ENCODE results near the gene UBB.

UBB gene

GRCh38 chr17:16348586-16348985 lies 32.3 kb upstream of the UBB start:
- H3K9me3 ChIP-seq (ENCODE audit: insufficient read depth, low read depth, low read length), result no peaks in the 10 kb centered on the region
- no peak overlapping the region for H2BK12ac ChIP-seq (ENCODE audit: low read length)
- no peak overlapping the region for H4K8ac ChIP-seq (ENCODE audit: low read depth, low read length)
- no peak overlapping the region for H2AK5ac ChIP-seq (ENCODE audit: low read length)
- no peak overlapping the region for H2BK120ac ChIP-seq (ENCODE audit: insufficient read depth, low read length, poor library complexity)
- no peaks in the 10 kb centered on the region for H3K79me2 ChIP-seq (ENCODE audit: control insufficient read depth, insufficient read depth, low read length, poor library complexity)
- peaks cover 2 to 4% of the 10 kb centered on the region in 2 experiments for H3K36me3 ChIP-seq (ENCODE audit: control insufficient read depth in 1 of 2, insufficient read depth in 2 of 2, low read length in 2 of 2)
- no peak overlapping the region for H3K14ac ChIP-seq (ENCODE audit: low read length)
- H3K9ac ChIP-seq (ENCODE audit: low read length), result no peak overlapping the region
- no peak overlapping the region for H3K23ac ChIP-seq (ENCODE audit: low read length)
- H3K27me3 ChIP-seq (ENCODE audit: insufficient read depth, low read length), result peaks cover 13% of the 10 kb centered on the region
- no peak overlapping the region for H3K4me2 ChIP-seq (ENCODE audit: low read length)
- H3K4ac ChIP-seq (ENCODE audit: low read depth, low read length), result no peak overlapping the region
- WGBS (ENCODE audit: extremely low coverage, insufficient coverage, insufficient read length), result no CpG with 5 or more reads among the region's 6 CpGs
- H3K4me3 ChIP-seq (ENCODE audit: low read depth, low read length), result no peak overlapping the region
- H2BK5ac ChIP-seq (ENCODE audit: low read depth, low read length, poor library complexity), result no peak overlapping the region
- H3K4me1 ChIP-seq (ENCODE audit: control insufficient read depth in 1 of 2, insufficient read depth in 2 of 2, low read length in 2 of 2), result peaks cover 3 to 6% of the 10 kb centered on the region in 2 experiments
- no peak for DNase-seq
- H3K18ac ChIP-seq (ENCODE audit: low read length), result no peak overlapping the region
- H4K91ac ChIP-seq (ENCODE audit: low read depth, low read length), result no peak overlapping the region
- H4K12ac ChIP-seq (ENCODE audit: low read depth, low read length), result no peak overlapping the region
- no peak overlapping the region for H2AFZ ChIP-seq (ENCODE audit: insufficient read depth, low read length, poor library complexity)
- H3K79me1 ChIP-seq (ENCODE audit: low read length), result peaks cover 4% of the 10 kb centered on the region
- no peak overlapping the region for H3K27ac ChIP-seq (ENCODE audit: low read depth, low read length)

- no peak overlapping the region for H3K4ac ChIP-seq (ENCODE audit: low read depth, low read length)
- H4K12ac ChIP-seq (ENCODE audit: low read depth, low read length), result no peak overlapping the region
- H3K27ac ChIP-seq (ENCODE audit: low read depth, low read length), result no peak overlapping the region
- no peak overlapping the region for H2BK12ac ChIP-seq (ENCODE audit: low read length)
- H3K27me3 ChIP-seq (ENCODE audit: insufficient read depth, low read length), result peaks cover 13% of the 10 kb centered on the region
- H4K91ac ChIP-seq (ENCODE audit: low read depth, low read length), result no peak overlapping the region
- no peak overlapping the region for H3K9ac ChIP-seq (ENCODE audit: low read length)
- no peak overlapping the region for H3K4me3 ChIP-seq (ENCODE audit: low read depth, low read length)
- H3K36me3 ChIP-seq (ENCODE audit: control insufficient read depth in 1 of 2, insufficient read depth in 2 of 2, low read length in 2 of 2), result peaks cover 2 to 4% of the 10 kb centered on the region in 2 experiments
- no peak overlapping the region for H3K14ac ChIP-seq (ENCODE audit: low read length)
- H3K4me1 ChIP-seq (ENCODE audit: control insufficient read depth in 1 of 2, insufficient read depth in 2 of 2, low read length in 2 of 2), result peaks cover 3 to 6% of the 10 kb centered on the region in 2 experiments
- no CpG with 5 or more reads among the region's 5 CpGs for WGBS (ENCODE audit: extremely low coverage, insufficient coverage, insufficient read length)
- H3K79me2 ChIP-seq (ENCODE audit: control insufficient read depth, insufficient read depth, low read length, poor library complexity), result no peaks in the 10 kb centered on the region
- no peak overlapping the region for H2AFZ ChIP-seq (ENCODE audit: insufficient read depth, low read length, poor library complexity)
- H3K4me2 ChIP-seq (ENCODE audit: low read length), result no peak overlapping the region
- H2BK5ac ChIP-seq (ENCODE audit: low read depth, low read length, poor library complexity), result no peak overlapping the region
- DNase-seq, result no peak
- no peak overlapping the region for H2AK5ac ChIP-seq (ENCODE audit: low read length)
- H3K79me1 ChIP-seq (ENCODE audit: low read length), result peaks cover 4% of the 10 kb centered on the region
- H3K9me3 ChIP-seq (ENCODE audit: insufficient read depth, low read depth, low read length), result no peaks in the 10 kb centered on the region
- no peak overlapping the region for H3K18ac ChIP-seq (ENCODE audit: low read length)
- H4K8ac ChIP-seq (ENCODE audit: low read depth, low read length), result no peak overlapping the region
- no peak overlapping the region for H3K23ac ChIP-seq (ENCODE audit: low read length)
- no peak overlapping the region for H2BK120ac ChIP-seq (ENCODE audit: insufficient read depth, low read length, poor library complexity)
These were observed 31.5 kb upstream of the UBB start for GRCh38 chr17:16349431-16349830.

- Histone ChIP-seq H3K79me1 (ENCODE audit: low read length) (peaks cover 4% of the 10 kb centered on the region), H3K4me2 (ENCODE audit: low read length) (peak overlapping the region; percentile 86)
These were observed 29.1 kb upstream of the UBB start for GRCh38 chr17:16351831-16352230.

GRCh38 chr17:16352303-16352666 lies 28.6 kb upstream of the UBB start:
- no peak overlapping the region for H4K91ac ChIP-seq (ENCODE audit: low read depth, low read length)
- no peak overlapping the region for H2BK5ac ChIP-seq (ENCODE audit: low read depth, low read length, poor library complexity)
- no peak overlapping the region for H4K8ac ChIP-seq (ENCODE audit: low read depth, low read length)
- no peak overlapping the region for H3K27ac ChIP-seq (ENCODE audit: low read depth, low read length)
- peak overlapping the region; percentile 72 for H3K4me3 ChIP-seq (ENCODE audit: low read depth, low read length)
- peak overlapping the region; percentile 34 for H3K14ac ChIP-seq (ENCODE audit: low read length)
- H3K4ac ChIP-seq (ENCODE audit: low read depth, low read length), result no peak overlapping the region
- H3K4me2 ChIP-seq (ENCODE audit: low read length), result peak overlapping the region; percentile 86
- DNase-seq, result no peak
- H2AK5ac ChIP-seq (ENCODE audit: low read length), result no peak overlapping the region
- peaks cover 3 to 6% of the 10 kb centered on the region in 2 experiments for H3K4me1 ChIP-seq (ENCODE audit: control insufficient read depth in 1 of 2, insufficient read depth in 2 of 2, low read length in 2 of 2)
- no peak overlapping the region for H3K18ac ChIP-seq (ENCODE audit: low read length)
- H3K79me2 ChIP-seq (ENCODE audit: control insufficient read depth, insufficient read depth, low read length, poor library complexity), result no peaks in the 10 kb centered on the region
- H3K79me1 ChIP-seq (ENCODE audit: low read length), result peaks cover 4% of the 10 kb centered on the region
- no peak overlapping the region for H2BK12ac ChIP-seq (ENCODE audit: low read length)
- no peaks in the 10 kb centered on the region for H3K9me3 ChIP-seq (ENCODE audit: insufficient read depth, low read depth, low read length)
- peak overlapping the region; percentile 91 for H2AFZ ChIP-seq (ENCODE audit: insufficient read depth, low read length, poor library complexity)
- WGBS (ENCODE audit: extremely low coverage, insufficient coverage, insufficient read length), result no CpG with 5 or more reads among the region's 25 CpGs
- peaks cover 13% of the 10 kb centered on the region for H3K27me3 ChIP-seq (ENCODE audit: insufficient read depth, low read length)
- H3K36me3 ChIP-seq (ENCODE audit: control insufficient read depth in 1 of 2, insufficient read depth in 2 of 2, low read length in 2 of 2), result peaks cover 2 to 4% of the 10 kb centered on the region in 2 experiments
- peak overlapping the region; percentile 40 for H4K12ac ChIP-seq (ENCODE audit: low read depth, low read length)
- no peak overlapping the region for H2BK120ac ChIP-seq (ENCODE audit: insufficient read depth, low read length, poor library complexity)
- H3K23ac ChIP-seq (ENCODE audit: low read length), result no peak overlapping the region
- no peak overlapping the region for H3K9ac ChIP-seq (ENCODE audit: low read length)

More at GRCh38 chr17:16351831-16352230, 29.1 kb upstream of the UBB start:
- Histone ChIP-seq H3K36me3 (ENCODE audit: control insufficient read depth in 1 of 2, insufficient read depth in 2 of 2, low read length in 2 of 2) (peaks cover 2 to 4% of the 10 kb centered on the region in 2 experiments), H2BK5ac (ENCODE audit: low read depth, low read length, poor library complexity) (no peak overlapping the region), H3K9ac (ENCODE audit: low read length) (no peak overlapping the region), H3K18ac (ENCODE audit: low read length) (no peak overlapping the region), H3K23ac (ENCODE audit: low read length) (no peak overlapping the region), H3K4me1 (ENCODE audit: control insufficient read depth in 1 of 2, insufficient read depth in 2 of 2, low read length in 2 of 2) (peaks cover 3 to 6% of the 10 kb centered on the region in 2 experiments), H3K14ac (ENCODE audit: low read length) (no peak overlapping the region), H3K79me2 (ENCODE audit: control insufficient read depth, insufficient read depth, low read length, poor library complexity) (no peaks in the 10 kb centered on the region), H4K12ac (ENCODE audit: low read depth, low read length) (no peak overlapping the region), H2AFZ (ENCODE audit: insufficient read depth, low read length, poor library complexity) (no peak overlapping the region), H3K9me3 (ENCODE audit: insufficient read depth, low read depth, low read length) (no peaks in the 10 kb centered on the region), H3K4me3 (ENCODE audit: low read depth, low read length) (no peak overlapping the region), H3K27ac (ENCODE audit: low read depth, low read length) (no peak overlapping the region), H2BK120ac (ENCODE audit: insufficient read depth, low read length, poor library complexity) (no peak overlapping the region), H2BK12ac (ENCODE audit: low read length) (no peak overlapping the region), H3K27me3 (ENCODE audit: insufficient read depth, low read length) (peaks cover 13% of the 10 kb centered on the region), H4K8ac (ENCODE audit: low read depth, low read length) (no peak overlapping the region), H4K91ac (ENCODE audit: low read depth, low read length) (no peak overlapping the region), H3K4ac (ENCODE audit: low read depth, low read length) (no peak overlapping the region), H2AK5ac (ENCODE audit: low read length) (no peak overlapping the region)
- DNase-seq, result peak in 1 of 2 donors; percentile 44
- no CpG with 5 or more reads among the region's 10 CpGs for WGBS (ENCODE audit: extremely low coverage, insufficient coverage, insufficient read length)

All from trophoblast cell (in vitro differentiated cells and primary cell).